H1 (cell line): ENCODE measurements around the gene LSM3. TPM values are rescaled to one million over a fixed set of nuclear protein-coding genes. Genes with fewer than 3 reads are reported as not detected.

Source experiments
- CBX8 ChIP-seq: fragments of 300-800, 300-1000 bp; sonication (generic); IDR thresholded peaks from 2 replicates; pipeline ENCODE4 v1.7.1; 2016; ENCODE audit warnings: low read depth, low read length, borderline replicate concordance
- FOSL1 ChIP-seq: IDR thresholded peaks from 2 replicates; pipeline ENCODE4 v1.6.1; 2011; ENCODE audit warnings: mild to moderate bottlenecking, low read depth, low read length, moderate library complexity; ENCODE audit not compliant: insufficient read depth
- GTF2F1 ChIP-seq: IDR thresholded peaks from 2 replicates; pipeline ENCODE4 v1.6.1; 2012; ENCODE audit warnings: low read depth, low read length, improper control_type of control experiment, borderline replicate concordance
- KDM1A ChIP-seq: fragments of 200-600, 300-600 bp; sonication (generic); IDR thresholded peaks from 2 replicates; pipeline ENCODE4 v1.7.1; 2016; ENCODE audit warnings: mild to moderate bottlenecking, low read length, borderline replicate concordance
- NRF1 ChIP-seq: IDR thresholded peaks from 2 replicates; pipeline ENCODE4 v1.6.1; 2011; ENCODE audit warnings: mild to moderate bottlenecking, low read depth, low read length, improper control_type of control experiment
- POLR2AphosphoS5 ChIP-seq: IDR thresholded peaks from 2 replicates; pipeline ENCODE4 v1.6.1; 2011; ENCODE audit warnings: low read depth, low read length
- RNF2 ChIP-seq: fragments of 200-900, 300-1000 bp; sonication (generic); IDR thresholded peaks from 2 replicates; pipeline ENCODE4 v1.7.1; 2016; ENCODE audit warnings: borderline replicate concordance, low read depth, mild to moderate bottlenecking, antibody characterized with exemption, low read length; ENCODE audit not compliant: poor library complexity, severe bottlenecking; ENCODE audit errors: missing control alignments
- polyA plus RNA-seq, 7 experiments: library from polyadenylated mRNA; depleted of rRNA in 3 of 7; stranded (reverse) in 5 of 7; unstranded in 2 of 7; fragments of >200 nt in 5 of 7; fragments of 200-250 nt in 2 of 7; gene quantifications; 1 replicate in 5 of 7; 2 replicates in 1 of 7; 4 replicates in 1 of 7; pipeline versions ENCODE4 v1.2.1 to v1.2.3, GENCODE V29; 2011 to 2013; ENCODE audit warnings: missing spikeins in 2 of 7, mixed read lengths in 2 of 7
- total RNA-seq: library from RNA; stranded (reverse); fragmentation: NEBNext Ultra II Directional; extraction: Animal tissue kit (Norgen Biotek cat#: 25700); gene quantifications from 2 replicates; pipeline ENCODE4 v1.2.1, GENCODE V29; 2021

Gene LSM3
- total and polyA plus RNA-seq, 2 of the 8 experiments (the other 6 are each of a cell fraction or from before 2014, with no cell fraction given), result 7.1 to 25.4 TPM

DNA sequence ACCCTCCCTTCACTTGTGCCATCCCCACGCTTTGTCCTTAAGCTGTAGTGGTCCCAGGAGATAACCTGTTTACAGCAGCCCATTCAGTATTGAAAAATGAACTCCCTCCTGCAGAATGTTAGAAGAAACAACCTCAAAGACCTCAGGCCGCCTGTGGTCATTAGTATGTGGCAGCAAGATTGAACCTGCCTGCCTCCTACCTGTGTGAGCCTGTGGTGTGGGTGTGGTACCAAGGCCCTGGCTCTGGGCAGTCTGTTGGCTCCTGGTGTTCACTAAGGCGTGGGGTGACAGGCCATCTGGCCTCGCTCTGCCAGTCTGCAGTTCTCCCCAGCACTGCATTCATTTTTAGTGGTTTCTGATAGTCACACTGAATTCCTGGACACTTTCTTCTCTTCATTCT is 21.0 kb downstream of the LSM3 start (continued):
- TF ChIP-seq POLR2AphosphoS5 (no peak), FOSL1 (no peak), NRF1 (no peak), CBX8 (no peak), KDM1A (no peak), RNF2 (no peak), GTF2F1 (no peak)
